DND-41 (cell line): ENCODE results near the gene CLK1.

Source experiments
- ATAC-seq: fragments of 200-7000 bp; cut with Tn5 transposase; 3 replicates; pipeline ENCODE4 v1.9.1; 2021; ENCODE audit warnings: low read depth; ENCODE audit not compliant: insufficient read depth
- DNase-seq: peaks from one replicate; pipeline ENCODE4 v3.0.0-alpha.2; 2020
- H2AFZ ChIP-seq: 2 replicates; pipeline ENCODE4 v1.6.0; 2012; ENCODE audit warnings: low read depth, low read length
- H3K27ac ChIP-seq: 2 replicates; pipeline ENCODE4 v1.5.1; 2012; ENCODE audit warnings: low read length, inconsistent platforms
- H3K27me3 ChIP-seq: fragments of 200-600 bp; sonication (generic); 2 replicates; pipeline ENCODE4 v1.6.0; 2012; ENCODE audit warnings: low read length, mild to moderate bottlenecking, inconsistent platforms; ENCODE audit not compliant: insufficient read depth, poor library complexity
- H3K36me3 ChIP-seq: 2 replicates; pipeline ENCODE4 v1.5.1; 2012; ENCODE audit warnings: low read length, inconsistent platforms; ENCODE audit not compliant: insufficient read depth
- H3K4me1 ChIP-seq: 2 replicates; pipeline ENCODE4 v1.5.1; 2012; ENCODE audit warnings: mild to moderate bottlenecking, low read length; ENCODE audit not compliant: insufficient read depth
- H3K4me2 ChIP-seq: 2 replicates; pipeline ENCODE4 v1.6.0; 2012; ENCODE audit warnings: mild to moderate bottlenecking, moderate library complexity, low read length, inconsistent platforms; ENCODE audit not compliant: insufficient read depth
- H3K4me3 ChIP-seq, 2 experiments: fragments of 200-600 bp in 1 of 2; shearing (Covaris generic) in 1 of 2; 2 replicates each; pipeline ENCODE4 v1.5.1; 2012 to 2016; ENCODE audit warnings: inconsistent platforms in 2 of 2, low read length in 2 of 2, mild to moderate bottlenecking in 2 of 2, low read depth in 1 of 2, moderate library complexity in 1 of 2
- H3K79me2 ChIP-seq: 2 replicates; pipeline ENCODE4 v1.6.0; 2012; ENCODE audit warnings: low read length, inconsistent platforms; ENCODE audit not compliant: insufficient read depth
- H3K9ac ChIP-seq: 2 replicates; pipeline ENCODE4 v1.6.0; 2012; ENCODE audit warnings: low read depth, mild to moderate bottlenecking, inconsistent platforms, low read length, moderate library complexity
- H3K9me3 ChIP-seq: 2 replicates; pipeline ENCODE4 v1.5.1; 2012; ENCODE audit warnings: low read length, moderate library complexity, mild to moderate bottlenecking, inconsistent platforms; ENCODE audit not compliant: insufficient read depth, severe bottlenecking
- H4K20me1 ChIP-seq: 2 replicates; pipeline ENCODE4 v1.6.0; 2012; ENCODE audit warnings: low read length; ENCODE audit not compliant: insufficient read depth
- CTCF ChIP-seq: IDR thresholded peaks from 2 replicates; pipeline ENCODE4 v1.5.1; 2012; ENCODE audit warnings: borderline replicate concordance, low read length, moderate library complexity, mild to moderate bottlenecking; ENCODE audit not compliant: poor library complexity, severe bottlenecking; ENCODE audit errors: extremely low read depth
- EZH2 ChIP-seq: IDR thresholded peaks from 3 replicates; pipeline ENCODE4 v1.6.1; 2012; ENCODE audit warnings: borderline replicate concordance, low read depth, mild to moderate bottlenecking, moderate library complexity, low read length, inconsistent platforms; ENCODE audit not compliant: severe bottlenecking

CLK1 gene

GRCh38 chr2:200905618-200906296 lies 41.3 kb upstream of the CLK1 start:
- H3K9me3 ChIP-seq, result no peaks in the 10 kb centered on the region
- no peak overlapping the region for H3K4me3 ChIP-seq
- peak; percentile 65 for ATAC-seq
- H3K36me3 ChIP-seq, result peaks cover 75% of the 10 kb centered on the region
- no peaks in the 10 kb centered on the region for H3K27me3 ChIP-seq
- no peaks in the 10 kb centered on the region for H4K20me1 ChIP-seq
- no peak overlapping the region for H3K27ac ChIP-seq
- TF ChIP-seq EZH2 (no peak), CTCF (peak; percentile 78)
- no peak overlapping the region for H2AFZ ChIP-seq
- no peak overlapping the region for H3K4me2 ChIP-seq
- H3K4me1 ChIP-seq, result peaks cover 2% of the 10 kb centered on the region; the same call in 1 of the 2 replicates
- DNase-seq, result peak; percentile 58
- no peak overlapping the region for H3K9ac ChIP-seq
- no peaks in the 10 kb centered on the region for H3K79me2 ChIP-seq

- ATAC-seq, result peak; percentile 99
- H3K9me3 ChIP-seq, result no peaks in the 10 kb centered on the region
- no peak overlapping the region for H3K27ac ChIP-seq
- no peaks in the 10 kb centered on the region for H3K27me3 ChIP-seq
- peak; percentile 82 for DNase-seq
- peaks cover 87% of the 10 kb centered on the region for H3K36me3 ChIP-seq
- no peak overlapping the region for H3K4me2 ChIP-seq
- TF ChIP-seq EZH2 (no peak), CTCF (peak; percentile 91)
- peaks cover 2% of the 10 kb centered on the region; the same call in 1 of the 2 replicates for H3K4me1 ChIP-seq
- no peak overlapping the region for H3K9ac ChIP-seq
- H4K20me1 ChIP-seq, result no peaks in the 10 kb centered on the region
- peak overlapping the region; percentile 20; the same call in 1 of the 2 replicates for H2AFZ ChIP-seq
- H3K79me2 ChIP-seq, result no peaks in the 10 kb centered on the region
- no peak overlapping the region for H3K4me3 ChIP-seq
Observed at GRCh38 chr2:200901459-200902072, 37.1 kb upstream of the CLK1 start.

- H3K27me3 ChIP-seq, result no peaks in the 10 kb centered on the region
- H3K4me1 ChIP-seq, result peaks cover 2% of the 10 kb centered on the region; the same call in 1 of the 2 replicates
- no peak for DNase-seq
- no peak for ATAC-seq
- no peaks in the 10 kb centered on the region for H4K20me1 ChIP-seq
- H3K36me3 ChIP-seq, result peaks cover 89% of the 10 kb centered on the region
- no peak overlapping the region for H3K4me2 ChIP-seq
- no peak overlapping the region for H2AFZ ChIP-seq
- no peaks in the 10 kb centered on the region for H3K79me2 ChIP-seq
- TF ChIP-seq EZH2 (no peak), CTCF (no peak)
- H3K27ac ChIP-seq, result no peak overlapping the region
- no peaks in the 10 kb centered on the region for H3K9me3 ChIP-seq
- no peak overlapping the region for H3K4me3 ChIP-seq
- no peak overlapping the region for H3K9ac ChIP-seq
Observed at GRCh38 chr2:200899482-200899881, 35.0 kb upstream of the CLK1 start.
